T-helper 2 cell treated with Interferon-gamma antibody and Interleukin-4, amounts not matched to agents 5 μg/mL and 100 μg/mL, for 36 hours (primary cell): ENCODE results near the gene CHD1L.
"Not testable (repeated sequence)": the region's sequence is repeated elsewhere in the genome, so short reads cannot be mapped to it uniquely, and the experiment has no call there.

Source experiments
- DNase-seq: peaks from one replicate; pipeline ENCODE4 v3.0.0; 2021; ENCODE audit warnings: low spot score
- H3K27ac Mint-ChIP-seq: one replicate; pipeline ENCODE4 v1.8.0; 2021; ENCODE audit warnings: mild to moderate bottlenecking, mixed read lengths
- H3K27me3 Mint-ChIP-seq: one replicate; pipeline ENCODE4 v1.8.0; 2021; ENCODE audit warnings: low read depth, mixed read lengths
- H3K36me3 Mint-ChIP-seq: one replicate; pipeline ENCODE4 v1.8.0; 2021; ENCODE audit warnings: low read depth, mixed read lengths
- H3K4me1 Mint-ChIP-seq: one replicate; pipeline ENCODE4 v1.8.0; 2021; ENCODE audit warnings: low read depth, mixed read lengths
- H3K4me3 Mint-ChIP-seq: one replicate; pipeline ENCODE4 v1.8.0; 2022; ENCODE audit warnings: mild to moderate bottlenecking, moderate library complexity, mixed read lengths
- H3K9me3 Mint-ChIP-seq: one replicate; pipeline ENCODE4 v1.8.0; 2021; ENCODE audit warnings: mixed read lengths

CHD1L gene

GRCh38 chr1:147215540-147215916, 27.0 kb upstream of the CHD1L start:
- Mint-ChIP-seq H3K36me3 (no peaks in the 10 kb centered on the region), H3K27ac (no peak overlapping the region), H3K4me3 (no peak overlapping the region), H3K9me3 (no peaks in the 10 kb centered on the region), H3K4me1 (no peaks in the 10 kb centered on the region), H3K27me3 (peaks cover 13% of the 10 kb centered on the region)
- no peak for DNase-seq

DNA sequence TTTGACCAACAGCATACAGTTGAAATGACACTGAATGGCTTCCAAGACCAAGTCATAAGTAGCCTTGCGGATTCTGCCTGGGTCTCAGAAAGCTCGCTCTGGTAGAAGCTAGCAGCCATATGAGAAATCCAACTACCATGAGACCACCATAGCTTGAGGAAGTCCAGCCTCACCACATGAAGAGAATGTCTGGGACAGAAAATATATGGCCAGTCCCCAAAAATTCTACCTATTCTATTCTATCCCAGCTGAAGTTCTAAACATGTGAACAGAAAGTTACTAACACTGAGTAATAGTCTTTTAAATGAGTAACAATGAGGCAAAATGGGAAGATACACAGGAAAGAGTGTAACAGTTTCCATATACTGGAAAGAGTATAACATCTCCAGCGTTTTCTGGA, 26.4 kb upstream of the CHD1L start:
- Mint-ChIP-seq H3K27ac (no peak overlapping the region), H3K27me3 (peaks cover 13% of the 10 kb centered on the region), H3K9me3 (no peaks in the 10 kb centered on the region), H3K4me1 (no peaks in the 10 kb centered on the region), H3K4me3 (no peak overlapping the region), H3K36me3 (no peaks in the 10 kb centered on the region)
- no peak for DNase-seq

DNA sequence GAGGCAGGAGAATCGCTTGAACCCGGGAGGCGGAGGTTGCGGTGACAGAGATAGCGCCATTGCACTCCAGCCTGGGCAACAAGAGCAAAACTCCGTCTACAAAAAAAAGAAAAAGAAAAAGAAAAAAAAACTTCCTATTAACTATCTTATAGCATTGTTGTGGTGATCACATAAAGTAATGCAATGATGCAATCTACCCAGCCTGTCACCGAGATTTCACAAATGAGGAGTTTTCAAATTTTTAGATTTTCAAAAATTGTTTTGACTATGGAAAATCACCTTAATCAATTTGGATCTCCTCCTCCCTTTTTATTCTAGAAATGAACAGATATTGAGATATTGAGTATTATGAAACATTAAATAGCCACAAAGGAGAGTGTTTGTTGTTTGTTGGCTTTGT, 25.3 kb upstream of the CHD1L start:
- H3K36me3 Mint-ChIP-seq: no peaks in the 10 kb centered on the region
- no peak for DNase-seq
- H3K4me3 Mint-ChIP-seq: no peak overlapping the region
- H3K4me1 Mint-ChIP-seq: no peaks in the 10 kb centered on the region
- peaks cover 13% of the 10 kb centered on the region for H3K27me3 Mint-ChIP-seq
- no peaks in the 10 kb centered on the region for H3K9me3 Mint-ChIP-seq
- no peak overlapping the region for H3K27ac Mint-ChIP-seq

DNA sequence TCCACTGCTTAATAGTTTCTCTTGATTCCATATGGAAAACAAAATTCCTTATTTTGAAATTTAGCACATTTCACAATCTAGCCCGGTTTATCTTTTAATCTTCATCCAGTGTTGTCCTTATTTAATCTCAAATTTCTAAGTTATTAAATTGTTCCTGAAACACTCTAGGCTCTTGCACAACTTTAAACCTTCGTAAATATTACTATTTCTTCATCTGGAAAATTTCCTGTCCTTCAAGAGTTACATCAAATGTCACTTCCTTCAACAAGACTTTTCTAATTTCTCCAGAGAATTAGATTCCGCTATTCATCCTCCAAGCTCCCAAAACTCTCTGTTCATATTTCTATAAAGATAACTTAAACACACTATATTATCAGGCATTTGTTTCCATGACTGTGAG, 23.9 kb upstream of the CHD1L start:
- Mint-ChIP-seq H3K4me3 (no peak overlapping the region), H3K27ac (no peak overlapping the region), H3K27me3 (peaks cover 12% of the 10 kb centered on the region)

DNA sequence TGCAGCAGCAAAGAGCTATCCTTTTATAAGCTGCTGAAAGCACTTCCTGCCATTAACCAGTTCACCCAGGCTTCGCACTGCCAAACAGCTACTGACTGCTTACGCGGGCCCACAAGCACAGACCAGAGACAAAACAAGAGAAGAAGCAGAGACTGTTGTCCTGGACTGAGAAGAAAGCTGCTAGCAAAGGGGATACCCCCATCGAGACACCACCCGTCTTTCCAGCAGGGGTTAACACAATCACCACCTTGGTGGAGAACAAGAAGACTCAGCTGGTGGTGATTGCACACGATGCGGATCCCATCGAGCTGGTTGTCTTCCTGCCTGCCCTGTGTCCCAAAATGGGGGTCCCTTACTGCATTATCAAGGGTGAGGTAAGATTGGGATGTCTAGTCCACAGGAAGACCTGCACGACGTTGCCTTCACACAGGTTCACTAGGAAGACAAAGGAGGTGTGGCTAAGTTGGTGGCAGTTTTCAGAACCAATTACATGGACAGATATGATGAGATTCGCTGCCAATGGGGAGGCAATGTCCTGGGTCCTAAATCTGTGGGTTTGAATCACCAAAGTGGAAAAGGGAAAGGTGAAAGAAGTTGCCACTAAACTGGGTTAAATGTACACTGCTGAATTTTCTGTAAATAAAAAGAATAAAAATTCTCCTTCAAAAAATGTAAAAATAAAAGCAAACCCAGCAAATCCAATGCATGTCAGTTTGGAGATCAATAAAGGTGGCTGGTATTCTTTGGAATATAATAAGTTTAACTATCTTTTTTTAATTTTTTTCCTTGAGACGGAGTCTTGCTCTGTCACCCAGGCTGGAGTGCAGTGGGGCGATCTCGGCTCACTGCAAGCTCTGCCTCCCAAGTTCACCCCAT, 18.5 kb upstream of the CHD1L start:
- DNase-seq: no peak
- H3K4me3 Mint-ChIP-seq: peak overlapping the region; percentile 19
- H3K4me1 Mint-ChIP-seq: peaks cover 14% of the 10 kb centered on the region
- no peaks in the 10 kb centered on the region for H3K36me3 Mint-ChIP-seq
- peaks cover 12% of the 10 kb centered on the region for H3K27me3 Mint-ChIP-seq
- H3K9me3 Mint-ChIP-seq: no peaks in the 10 kb centered on the region
- H3K27ac Mint-ChIP-seq: no peak overlapping the region

More for the DNA sequence above, 23.9 kb upstream of the CHD1L start:
- no peaks in the 10 kb centered on the region for H3K9me3 Mint-ChIP-seq
- DNase-seq: no peak
- H3K36me3 Mint-ChIP-seq: no peaks in the 10 kb centered on the region
- no peaks in the 10 kb centered on the region for H3K4me1 Mint-ChIP-seq

- peak; percentile 40 for DNase-seq
- Mint-ChIP-seq H3K36me3 (no peaks in the 10 kb centered on the region), H3K9me3 (no peaks in the 10 kb centered on the region), H3K4me1 (peaks cover 14% of the 10 kb centered on the region), H3K27ac (peak within 1 kb of the TSS; percentile 47), H3K27me3 (peaks cover 15% of the 10 kb centered on the region), H3K4me3 (peak within 1 kb of the TSS; percentile 97)
These were observed 17.2 kb upstream of the CHD1L start, which contains the start of gene FMO5 for GRCh38 chr1:147225193-147225730. TSS of gene FMO5 (minus strand) at chr1:147225339. CDS start at chr1:147225029, 310 bp downstream.

GRCh38 chr1:147231032-147231431, 11.5 kb upstream of the CHD1L start:
- not testable (repeated sequence) for H3K4me1 Mint-ChIP-seq, DNase-seq, H3K36me3 Mint-ChIP-seq, H3K9me3 Mint-ChIP-seq, H3K27ac Mint-ChIP-seq, H3K4me3 Mint-ChIP-seq
- H3K27me3 Mint-ChIP-seq: peaks cover 13% of the 10 kb centered on the region

DNA sequence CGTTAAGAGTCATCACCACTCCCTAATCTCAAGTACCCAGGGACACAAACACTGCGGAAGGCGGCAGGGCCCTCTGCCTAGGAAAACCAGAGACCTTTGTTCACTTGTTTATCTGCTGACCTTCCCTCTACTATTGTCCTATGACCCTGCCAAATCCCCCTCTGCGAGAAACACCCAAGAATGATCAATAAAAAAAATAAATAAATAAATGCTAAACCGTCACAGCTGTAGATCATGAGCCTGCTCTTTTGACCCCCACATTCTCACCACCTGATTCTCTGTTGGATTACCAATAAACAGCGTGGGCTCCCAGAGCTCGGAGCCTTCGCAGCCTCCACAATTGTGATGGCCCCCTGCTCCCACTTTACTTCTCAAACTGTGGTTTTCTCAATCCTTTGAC, 8.6 kb upstream of the CHD1L start:
- H3K9me3 Mint-ChIP-seq, H3K36me3 Mint-ChIP-seq, H3K27ac Mint-ChIP-seq, H3K4me1 Mint-ChIP-seq, DNase-seq, H3K4me3 Mint-ChIP-seq: not testable (repeated sequence)
- peaks cover 11% of the 10 kb centered on the region for H3K27me3 Mint-ChIP-seq

GRCh38 chr1:147235822-147236221, 6.7 kb upstream of the CHD1L start:
- H3K27me3 Mint-ChIP-seq: peaks cover 9% of the 10 kb centered on the region
- H3K4me1 Mint-ChIP-seq: no peaks in the 10 kb centered on the region
- H3K4me3 Mint-ChIP-seq: no peak overlapping the region
- no peaks in the 10 kb centered on the region for H3K9me3 Mint-ChIP-seq
- no peak for DNase-seq
- no peaks in the 10 kb centered on the region for H3K36me3 Mint-ChIP-seq
- H3K27ac Mint-ChIP-seq: no peak overlapping the region

- H3K4me1 Mint-ChIP-seq: no peaks in the 10 kb centered on the region
- H3K27ac Mint-ChIP-seq: no peak overlapping the region
- no peak for DNase-seq
- no peak overlapping the region for H3K4me3 Mint-ChIP-seq
- peaks cover 4% of the 10 kb centered on the region for H3K27me3 Mint-ChIP-seq
- no peaks in the 10 kb centered on the region for H3K36me3 Mint-ChIP-seq
- no peaks in the 10 kb centered on the region for H3K9me3 Mint-ChIP-seq
These were observed 6.0 kb upstream of the CHD1L start for GRCh38 chr1:147236448-147236847.

DNA sequence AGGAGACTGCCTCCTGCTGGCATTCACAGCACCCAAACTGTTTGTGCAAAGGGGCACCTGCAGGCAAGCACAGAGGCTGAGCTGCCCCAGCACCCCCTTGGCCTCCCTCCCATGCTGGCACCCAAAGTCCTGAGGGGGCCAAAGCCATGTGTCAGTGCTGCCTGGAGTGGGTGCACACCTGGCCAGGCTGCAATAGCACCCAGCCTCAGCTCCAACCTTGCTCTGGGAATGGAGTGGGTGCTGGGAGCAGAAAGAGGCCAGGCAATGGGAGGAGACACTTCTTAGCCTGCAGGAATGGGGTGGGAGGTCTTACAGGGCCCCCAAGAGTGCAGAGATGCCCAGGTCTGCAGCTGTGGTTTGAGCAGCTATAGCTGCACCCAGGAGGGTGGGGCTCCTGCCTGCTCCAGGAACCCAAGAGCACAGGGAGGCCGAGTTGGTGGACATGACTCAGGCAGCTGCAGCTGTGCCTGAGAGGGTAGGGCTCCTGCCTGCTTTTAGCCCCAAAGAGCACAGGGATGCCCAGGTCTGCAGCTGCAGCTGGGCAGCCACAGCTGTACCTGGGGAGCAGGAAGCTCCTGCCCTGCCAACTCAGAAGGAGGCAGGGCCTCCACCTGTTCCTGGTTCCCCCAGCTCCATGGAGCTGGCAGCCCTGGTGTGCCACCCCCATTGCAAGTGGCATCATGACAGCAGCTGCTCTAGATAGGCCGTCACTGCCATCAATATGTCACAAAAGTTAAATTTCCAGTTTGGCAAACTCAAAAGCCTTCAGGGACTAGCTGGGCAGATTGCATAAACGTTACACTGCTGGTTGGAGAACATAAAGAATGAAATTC, 5.3 kb upstream of the CHD1L start:
- Mint-ChIP-seq H3K4me3 (no peak overlapping the region), H3K36me3 (no peaks in the 10 kb centered on the region), H3K27ac (no peak overlapping the region), H3K27me3 (peaks cover 4% of the 10 kb centered on the region), H3K9me3 (no peaks in the 10 kb centered on the region), H3K4me1 (peaks cover 3% of the 10 kb centered on the region)
- DNase-seq: no peak

GRCh38 chr1:147238053-147238902, 4.2 kb upstream of the CHD1L start:
- H3K27me3 Mint-ChIP-seq: peaks cover 4% of the 10 kb centered on the region
- H3K27ac Mint-ChIP-seq: no peak overlapping the region
- H3K9me3 Mint-ChIP-seq: no peaks in the 10 kb centered on the region
- no peaks in the 10 kb centered on the region for H3K36me3 Mint-ChIP-seq
- H3K4me3 Mint-ChIP-seq: no peak overlapping the region
- DNase-seq: no peak
- peaks cover 5% of the 10 kb centered on the region for H3K4me1 Mint-ChIP-seq

DNA sequence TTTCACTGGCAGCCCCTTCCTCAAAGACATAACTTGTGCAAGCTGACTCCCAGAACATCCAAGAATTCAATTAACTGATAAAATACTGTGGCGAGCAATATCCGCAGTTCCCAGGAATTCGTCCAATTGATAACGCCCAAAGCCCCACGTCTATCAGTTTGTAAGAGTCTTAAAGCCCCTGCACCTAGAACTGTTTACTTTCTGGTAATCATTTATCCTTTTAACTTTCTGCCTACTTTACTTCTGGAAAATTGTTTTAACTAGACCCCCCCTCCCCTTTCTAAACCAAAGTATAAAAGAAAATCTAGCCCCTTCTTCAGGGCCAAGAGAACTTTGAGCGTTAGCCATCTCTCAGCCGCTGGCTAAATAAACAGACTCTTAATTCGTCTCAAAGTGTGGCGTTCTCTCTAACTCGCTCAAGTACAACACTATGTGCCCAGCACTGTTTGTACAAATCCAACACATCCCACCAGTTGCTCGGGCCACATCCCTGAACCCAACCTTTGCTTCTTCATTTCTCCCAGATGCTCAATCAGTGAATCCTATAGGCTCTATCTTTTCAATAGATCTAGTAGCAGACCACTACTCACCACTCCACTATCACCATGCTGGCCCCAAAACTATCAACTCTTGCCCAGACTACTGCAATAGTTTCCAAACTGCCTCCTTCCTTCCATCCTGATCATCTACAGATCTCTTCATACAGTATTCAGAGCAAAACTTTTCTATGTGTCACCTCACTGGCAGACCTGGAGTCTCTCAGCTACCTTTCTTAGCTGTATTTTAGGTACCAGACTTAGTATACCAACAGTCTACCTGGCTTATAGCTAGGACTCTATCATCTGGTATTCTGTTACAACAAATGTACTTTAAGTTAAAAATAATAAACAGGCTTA, 3.3 kb upstream of the CHD1L start:
- H3K27me3 Mint-ChIP-seq: peaks cover 4% of the 10 kb centered on the region
- H3K4me3 Mint-ChIP-seq: no peak overlapping the region
- no peaks in the 10 kb centered on the region for H3K9me3 Mint-ChIP-seq
- H3K4me1 Mint-ChIP-seq: peaks cover 9% of the 10 kb centered on the region
- peaks cover 4% of the 10 kb centered on the region for H3K36me3 Mint-ChIP-seq
- no peak overlapping the region for H3K27ac Mint-ChIP-seq
- DNase-seq: no peak
